ENCODE data around the gene OSBP2. TPM values are rescaled to one million over a fixed set of nuclear protein-coding genes. Genes with fewer than 3 reads are reported as not detected.
"Not testable (repeated sequence)": the region's sequence is repeated elsewhere in the genome, so short reads cannot be mapped to it uniquely, and the experiment has no call there.

The OSBP2 gene
- total RNA-seq, 1 experiment from 2014 or later: 10.2 TPM

- H3K27me3 ChIP-seq (ENCODE audit: low read length); H3K9me3 ChIP-seq (ENCODE audit: low read length); H3K36me3 ChIP-seq (ENCODE audit: low read depth, low read length); ATAC-seq; H3K27ac ChIP-seq (ENCODE audit: low read length); H3K9me2 ChIP-seq (replicated peaks; ENCODE audit: low read length); DNase-seq; H3F3A ChIP-seq (ENCODE audit: low read length, unreplicated experiment); H3K4me1 ChIP-seq (ENCODE audit: insufficient read depth, low read length); H2AFZ ChIP-seq (ENCODE audit: low read length); CTCF ChIA-PET; H3K4me2 ChIP-seq (ENCODE audit: low read length); BruUV-seq (replicated peaks); POLR2A ChIA-PET (ENCODE audit: unreplicated experiment); H3K79me2 ChIP-seq (ENCODE audit: low read length); H3K9ac ChIP-seq (ENCODE audit: low read length); intact Hi-C loops (cut with micrococcal nuclease); H4K20me1 ChIP-seq (ENCODE audit: low read length); H3K4me3 ChIP-seq (ENCODE audit: low read length): not testable (repeated sequence)
Measured at GRCh38 chr22:30679895-30680690, 14.6 kb upstream of the OSBP2 start.

DNA sequence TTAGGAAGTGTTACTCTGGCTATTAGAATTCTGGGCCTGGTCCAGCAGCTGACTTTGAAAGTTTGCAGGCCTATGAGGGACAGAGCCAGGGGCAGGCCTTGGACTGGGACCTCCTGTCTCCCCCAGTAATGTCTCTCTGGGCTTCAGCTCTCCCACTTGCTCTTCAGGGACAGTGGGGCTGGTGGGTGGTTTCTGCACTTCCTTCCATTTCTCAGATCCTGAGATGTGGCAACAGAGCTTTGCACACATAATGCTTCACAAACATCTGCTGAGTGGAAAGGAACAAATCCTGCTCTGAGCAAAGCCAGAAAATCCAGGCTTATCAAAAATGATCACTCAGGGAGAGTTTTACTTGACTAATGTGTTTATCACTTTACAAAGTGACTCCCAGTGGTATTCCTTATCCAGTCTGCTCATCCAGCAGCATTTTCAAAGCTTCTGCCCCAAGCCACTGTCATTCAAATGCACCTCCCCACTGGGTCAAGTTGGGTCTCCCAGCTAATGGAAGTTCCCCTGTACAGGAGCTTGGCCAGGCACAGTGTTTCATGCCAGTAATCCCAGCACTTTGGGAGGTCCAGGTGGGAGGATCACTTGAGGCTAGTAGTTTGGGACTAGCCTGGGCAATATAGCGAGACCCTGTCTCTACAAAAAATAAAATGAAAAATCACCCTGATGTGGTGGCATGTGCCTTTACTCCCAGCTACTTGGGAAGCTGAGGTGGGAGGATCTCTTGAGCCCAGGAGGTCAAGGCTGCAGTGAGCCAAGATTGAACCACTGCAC is 13.5 kb upstream of the OSBP2 start:
- POLR2A ChIA-PET (ENCODE audit: unreplicated experiment): no interaction called here
- CTCF ChIA-PET: no interaction called here
- no TSS peak for BruUV-seq (replicated peaks)

DNA sequence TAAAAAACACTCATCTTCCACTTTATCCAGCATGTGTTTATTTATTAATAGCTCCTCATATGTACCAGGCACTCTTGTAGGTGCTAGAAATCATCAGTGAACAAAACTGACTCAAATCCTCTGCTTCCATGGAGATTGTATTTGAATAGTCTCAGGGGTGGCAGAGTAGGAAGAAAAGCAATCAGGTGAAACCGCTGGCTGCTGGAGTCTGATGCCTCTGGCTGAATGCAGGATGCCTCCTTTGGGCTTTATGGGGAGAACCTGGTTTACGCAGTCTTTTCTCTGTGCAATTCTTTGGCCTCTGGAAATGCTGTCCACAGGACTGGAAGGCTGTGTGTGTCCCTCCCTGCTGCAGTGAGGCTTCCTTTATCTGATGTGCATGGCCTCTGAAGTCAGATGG is 12.8 kb upstream of the OSBP2 start:
- Histone ChIP-seq H4K20me1 (ENCODE audit: low read length) (no peaks in the 10 kb centered on the region), H3K4me1 (ENCODE audit: insufficient read depth, low read length) (no peaks in the 10 kb centered on the region), H3K36me3 (ENCODE audit: low read depth, low read length) (no peaks in the 10 kb centered on the region), H2AFZ (ENCODE audit: low read length) (no peak overlapping the region), H3K9ac (ENCODE audit: low read length) (no peak overlapping the region), H3K9me2 (replicated peaks; ENCODE audit: low read length) (no peaks in the 10 kb centered on the region), H3K4me2 (ENCODE audit: low read length) (no peak overlapping the region), H3K9me3 (ENCODE audit: low read length) (no peaks in the 10 kb centered on the region), H3K27me3 (ENCODE audit: low read length) (no peaks in the 10 kb centered on the region), H3F3A (ENCODE audit: low read length, unreplicated experiment) (no peaks in the 10 kb centered on the region), H3K4me3 (ENCODE audit: low read length) (no peak overlapping the region), H3K79me2 (ENCODE audit: low read length) (no peaks in the 10 kb centered on the region), H3K27ac (ENCODE audit: low read length) (no peak overlapping the region)
- BruUV-seq (replicated peaks): no TSS peak
- TF ChIP-seq, protein P1, sequence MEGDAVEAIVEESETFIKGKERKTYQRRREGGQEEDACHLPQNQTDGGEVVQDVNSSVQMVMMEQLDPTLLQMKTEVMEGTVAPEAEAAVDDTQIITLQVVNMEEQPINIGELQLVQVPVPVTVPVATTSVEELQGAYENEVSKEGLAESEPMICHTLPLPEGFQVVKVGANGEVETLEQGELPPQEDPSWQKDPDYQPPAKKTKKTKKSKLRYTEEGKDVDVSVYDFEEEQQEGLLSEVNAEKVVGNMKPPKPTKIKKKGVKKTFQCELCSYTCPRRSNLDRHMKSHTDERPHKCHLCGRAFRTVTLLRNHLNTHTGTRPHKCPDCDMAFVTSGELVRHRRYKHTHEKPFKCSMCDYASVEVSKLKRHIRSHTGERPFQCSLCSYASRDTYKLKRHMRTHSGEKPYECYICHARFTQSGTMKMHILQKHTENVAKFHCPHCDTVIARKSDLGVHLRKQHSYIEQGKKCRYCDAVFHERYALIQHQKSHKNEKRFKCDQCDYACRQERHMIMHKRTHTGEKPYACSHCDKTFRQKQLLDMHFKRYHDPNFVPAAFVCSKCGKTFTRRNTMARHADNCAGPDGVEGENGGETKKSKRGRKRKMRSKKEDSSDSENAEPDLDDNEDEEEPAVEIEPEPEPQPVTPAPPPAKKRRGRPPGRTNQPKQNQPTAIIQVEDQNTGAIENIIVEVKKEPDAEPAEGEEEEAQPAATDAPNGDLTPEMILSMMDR (conservative IDR thresholded peaks at IDR 0.05; ENCODE audit: low read depth, low read length): no peak
- TF ChIP-seq EZH2phosphoT487 (IDR thresholded peaks at IDR 0.05; ENCODE audit: borderline replicate concordance, low read length) (no peak), EZH2 (IDR thresholded peaks at IDR 0.05; ENCODE audit: low read length, unreplicated experiment) (no peak)
- CTCF ChIA-PET: no interaction called here
- DNase-seq: no peak
- intact Hi-C loops (cut with micrococcal nuclease): no loop called here
- ATAC-seq: no peak
- POLR2A ChIA-PET (ENCODE audit: unreplicated experiment): no interaction called here

More for the DNA sequence above, 13.5 kb upstream of the OSBP2 start:
- Histone ChIP-seq H3K9me3 (ENCODE audit: low read length) (no peaks in the 10 kb centered on the region), H3K79me2 (ENCODE audit: low read length) (no peaks in the 10 kb centered on the region), H2AFZ (ENCODE audit: low read length) (no peak overlapping the region), H3K27ac (ENCODE audit: low read length) (no peak overlapping the region), H3K36me3 (ENCODE audit: low read depth, low read length) (no peaks in the 10 kb centered on the region), H3K4me1 (ENCODE audit: insufficient read depth, low read length) (no peaks in the 10 kb centered on the region), H3K27me3 (ENCODE audit: low read length) (no peaks in the 10 kb centered on the region), H4K20me1 (ENCODE audit: low read length) (no peaks in the 10 kb centered on the region), H3K4me2 (ENCODE audit: low read length) (no peak overlapping the region), H3F3A (ENCODE audit: low read length, unreplicated experiment) (no peaks in the 10 kb centered on the region), H3K9ac (ENCODE audit: low read length) (no peak overlapping the region), H3K4me3 (ENCODE audit: low read length) (no peak overlapping the region), H3K9me2 (replicated peaks; ENCODE audit: low read length) (no peaks in the 10 kb centered on the region)
- intact Hi-C loops (cut with micrococcal nuclease): no loop called here
- TF ChIP-seq EZH2 (IDR thresholded peaks at IDR 0.05; ENCODE audit: low read length, unreplicated experiment) (no peak), EZH2phosphoT487 (IDR thresholded peaks at IDR 0.05; ENCODE audit: borderline replicate concordance, low read length) (no peak)
- TF ChIP-seq, protein P1 (conservative IDR thresholded peaks at IDR 0.05; ENCODE audit: low read depth, low read length): no peak
- ATAC-seq (no peak), DNase-seq (no peak)

Measured in PC-3 (cell line).